Dermis microvascular lymphatic vessel endothelial cell (primary cell): ENCODE measurements around the gene TTN. TPM values are rescaled to one million over a fixed set of nuclear protein-coding genes. Genes with fewer than 3 reads are reported as not detected.

Source experiments
- DNase-seq, 2 donors: peaks; one replicate each; pipeline versions ENCODE4 v3.0.0 to v3.0.0-alpha.2; 2010; ENCODE audit warnings: low read depth in 2 of 2
- total RNA-seq: library from RNA; depleted of rRNA; stranded (reverse); fragments of >200 nt; gene quantifications from 2 replicates; pipeline ENCODE4 v1.2.1, GENCODE V29; 2014

The TTN gene
- total RNA-seq, result 0.76 and 1.7 TPM in 2 replicates

- DNase-seq, result no peak
Observed at GRCh38 chr2:178807227-178808008, at the start of gene TTN. TTN (minus strand) TSS chr2:178807423; CDS start chr2:178804642, 2,781 bp downstream.

DNA sequence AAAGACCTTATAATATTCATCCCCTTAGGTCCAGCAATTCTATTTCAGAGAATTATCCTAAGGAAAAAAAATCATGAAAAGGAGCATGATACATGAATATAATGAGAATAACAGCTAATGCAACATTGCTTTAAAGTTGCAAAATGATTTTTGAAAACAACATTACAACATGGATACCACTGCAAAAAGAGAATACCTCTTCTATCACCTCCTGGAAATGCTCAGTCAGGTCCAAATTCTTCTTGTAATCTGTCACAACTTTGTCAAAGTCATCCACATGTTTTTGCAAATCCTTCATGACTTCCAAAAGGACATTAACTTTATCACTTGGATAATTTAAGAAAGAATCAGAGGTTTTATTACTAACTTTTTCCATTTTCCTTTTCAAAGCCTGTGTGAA, 47.9 kb upstream of the TTN start:
- DNase-seq, result no peak

DNA sequence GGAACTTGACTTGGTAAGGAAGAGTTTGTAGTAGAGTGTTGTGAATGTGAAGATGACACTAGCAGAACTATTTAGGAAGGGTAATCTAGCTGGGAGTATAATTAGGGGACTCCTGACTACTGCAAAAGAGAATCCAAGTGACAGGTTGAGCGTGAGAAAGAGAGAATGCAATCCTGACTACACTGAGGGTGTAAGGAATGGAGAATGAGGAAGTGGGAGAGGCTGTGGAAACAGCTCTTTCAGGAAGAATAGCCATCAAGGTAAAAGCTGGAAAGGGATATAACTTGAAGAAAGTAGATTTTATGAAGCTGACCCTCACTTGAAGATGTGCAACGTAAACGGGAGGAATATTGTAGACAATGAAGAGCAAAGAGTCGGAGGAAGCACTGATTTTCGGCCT, 41.1 kb upstream of the TTN start:
- DNase-seq, result no peak

- no peak for DNase-seq
Observed at GRCh38 chr2:178846458-178846802, 39.2 kb upstream of the TTN start.

DNA sequence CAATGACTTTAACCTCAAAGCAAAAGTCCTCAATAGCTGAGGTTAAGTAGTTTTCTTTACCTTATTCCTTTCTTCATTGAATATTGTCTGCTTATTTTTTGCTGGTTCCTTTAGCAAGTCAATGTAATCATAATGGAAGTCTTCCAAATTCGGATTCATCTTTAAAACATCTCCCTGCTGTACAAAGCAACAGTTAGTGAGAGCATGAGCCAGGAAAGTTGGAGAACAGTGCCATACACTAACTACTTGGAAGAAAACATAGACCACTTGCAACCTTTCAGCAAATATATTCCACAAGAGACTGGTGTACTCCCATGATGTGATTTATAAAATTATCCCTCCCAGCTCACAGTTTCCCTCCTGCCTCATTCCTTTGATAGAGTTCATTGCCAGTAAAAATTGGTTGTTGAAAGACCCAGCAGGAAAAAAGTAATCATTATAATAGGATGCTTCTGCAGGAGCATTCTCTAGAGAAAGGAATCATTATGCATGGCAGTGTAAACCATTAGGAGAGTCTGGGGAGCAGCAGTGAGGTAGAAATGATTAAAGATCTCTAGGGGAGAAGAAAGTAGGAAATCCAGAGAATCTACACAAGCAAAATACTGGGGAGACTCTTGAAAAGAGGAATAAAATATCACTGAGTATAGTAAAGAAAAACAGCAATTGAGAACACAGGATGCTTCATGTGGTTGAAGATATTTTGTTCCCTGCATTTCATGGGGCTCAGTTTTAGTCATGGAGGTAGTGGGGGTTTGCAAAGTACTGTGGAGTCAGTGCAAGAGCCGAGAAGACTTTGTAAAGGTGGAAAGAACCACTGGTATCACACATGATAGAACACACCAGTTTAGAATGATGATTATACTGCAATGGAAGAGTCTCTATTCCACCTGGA, 38.6 kb upstream of the TTN start:
- DNase-seq, result no peak

- DNase-seq, result no peak
Observed at GRCh38 chr2:178844701-178845100, 37.5 kb upstream of the TTN start.

- DNase-seq, result no peak
Observed at GRCh38 chr2:178844269-178844668, 37.0 kb upstream of the TTN start.

DNA sequence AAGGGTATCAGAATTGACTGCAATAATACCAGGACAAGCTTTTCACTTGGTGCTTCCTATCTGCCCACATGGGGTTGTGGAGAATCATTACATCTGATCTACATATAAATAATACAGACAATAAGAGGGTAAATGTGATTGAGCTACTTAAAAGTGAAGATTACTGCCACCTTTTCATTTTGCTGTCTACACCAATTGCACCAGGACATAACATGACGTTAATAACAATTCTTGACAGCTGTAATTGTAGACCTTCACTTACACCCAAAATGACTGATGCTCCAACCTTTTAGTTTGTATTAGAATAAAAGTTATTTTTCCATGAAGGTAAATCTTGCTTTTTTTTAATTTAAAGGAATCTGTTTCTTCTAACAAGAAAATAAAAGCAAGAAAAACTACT, 36.5 kb upstream of the TTN start:
- DNase-seq, result no peak

DNA sequence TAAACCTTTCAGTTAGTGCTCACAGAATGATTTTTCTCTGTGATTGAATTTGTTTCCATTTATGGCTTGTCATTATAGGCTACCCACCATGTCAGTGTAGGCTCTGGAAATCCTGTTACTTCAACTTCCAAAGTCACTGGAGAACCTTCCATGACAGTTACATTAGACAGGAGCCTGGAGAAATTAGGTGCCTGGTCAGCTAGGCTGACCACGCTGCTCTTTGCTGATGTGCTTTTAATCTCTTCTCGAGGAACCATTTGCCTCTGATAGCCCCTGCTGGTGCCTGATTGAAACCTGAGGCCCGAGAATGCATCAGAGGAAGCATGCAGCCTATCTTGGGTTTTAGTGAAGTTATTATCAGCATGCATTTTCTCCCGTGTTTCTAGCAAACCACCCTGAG, 29.6 kb upstream of the TTN start:
- DNase-seq, result no peak

DNA sequence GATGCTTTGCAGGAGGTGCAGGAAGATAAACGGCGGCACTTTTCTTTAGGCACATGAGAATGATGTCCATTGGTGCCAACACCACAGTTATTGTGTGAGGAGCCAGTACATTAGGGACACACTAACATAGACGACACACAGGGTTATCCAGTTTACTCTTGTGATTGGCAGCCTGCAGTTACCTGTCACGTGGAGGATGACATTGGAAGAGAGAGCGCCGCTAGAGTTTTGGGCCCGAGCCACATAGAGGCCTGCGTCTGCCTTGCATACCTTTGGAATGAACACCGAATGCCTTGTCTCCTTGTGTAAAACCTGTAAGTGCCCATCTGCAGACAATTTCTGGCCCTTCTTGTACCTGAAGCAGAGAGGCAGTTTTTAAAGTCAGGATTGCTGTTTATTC, 26.9 kb upstream of the TTN start:
- DNase-seq, result no peak

- no peak for DNase-seq
Observed at GRCh38 chr2:178833382-178833781, 26.2 kb upstream of the TTN start.

GRCh38 chr2:178830451-178830850, 23.2 kb upstream of the TTN start:
- peak in 1 of 2 donors; percentile 59 for DNase-seq

GRCh38 chr2:178829981-178830380, 22.8 kb upstream of the TTN start:
- DNase-seq, result peak in 1 of 2 donors; percentile 68

GRCh38 chr2:178829299-178829960, 22.2 kb upstream of the TTN start:
- peak; percentile 95 to 97 for DNase-seq

DNA sequence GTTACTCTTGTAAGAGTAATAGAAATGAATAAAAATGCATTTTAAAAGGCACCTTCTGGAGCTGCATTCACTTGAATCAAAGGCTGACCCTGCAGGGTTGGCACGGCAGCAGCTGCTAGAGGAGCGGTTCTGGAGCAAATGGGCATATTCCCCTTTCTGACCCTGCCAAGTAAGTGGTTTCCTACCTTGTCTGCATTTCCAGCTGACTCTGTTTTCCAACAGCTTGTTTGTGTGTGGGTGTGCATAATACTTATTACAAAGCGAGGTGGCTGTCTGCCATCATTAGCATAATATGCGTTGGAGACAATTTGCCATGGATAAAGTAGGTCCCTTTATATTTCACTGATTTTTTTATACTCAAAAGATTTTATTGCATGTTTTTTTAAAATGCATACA, 21.3 kb upstream of the TTN start:
- DNase-seq, result peak in 1 of 2 donors; percentile 61

DNA sequence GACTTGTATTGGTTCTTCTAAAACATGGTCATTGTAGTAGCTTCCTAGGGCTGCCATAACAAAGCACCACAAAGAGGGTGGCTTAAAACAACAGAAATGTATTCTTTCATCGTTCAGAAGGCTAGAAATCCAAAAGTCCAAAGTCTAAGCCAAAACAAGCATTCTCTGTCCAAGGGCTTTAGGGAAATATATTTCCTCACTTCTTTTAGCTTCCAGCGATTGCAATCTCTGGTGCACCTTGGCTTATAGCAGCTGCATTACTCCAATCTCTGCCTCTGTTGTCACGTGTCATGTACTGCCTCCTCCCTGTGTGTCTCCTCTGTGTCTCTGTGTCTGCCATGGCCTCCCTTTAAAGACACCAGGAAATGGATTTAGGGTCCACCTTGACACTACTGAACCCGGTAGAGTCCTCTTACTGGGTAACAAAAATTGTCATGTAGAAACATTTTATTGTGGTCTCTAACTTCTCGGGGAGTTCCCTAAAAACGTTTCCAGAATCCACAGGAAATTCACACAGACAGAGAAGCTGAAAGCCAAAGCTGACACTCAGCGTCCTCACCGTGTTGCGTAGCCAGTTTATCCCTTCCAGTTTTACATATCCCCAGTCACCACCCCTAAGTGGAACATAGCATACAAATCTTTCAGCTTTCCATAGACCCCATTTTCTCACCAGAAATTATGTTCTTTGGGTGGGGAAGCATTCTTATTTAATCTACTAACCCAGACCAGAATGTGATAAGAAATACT, 20.7 kb upstream of the TTN start:
- peak; percentile 72 to 78 for DNase-seq

GRCh38 chr2:178827111-178827510, 19.9 kb upstream of the TTN start:
- no peak for DNase-seq

DNA sequence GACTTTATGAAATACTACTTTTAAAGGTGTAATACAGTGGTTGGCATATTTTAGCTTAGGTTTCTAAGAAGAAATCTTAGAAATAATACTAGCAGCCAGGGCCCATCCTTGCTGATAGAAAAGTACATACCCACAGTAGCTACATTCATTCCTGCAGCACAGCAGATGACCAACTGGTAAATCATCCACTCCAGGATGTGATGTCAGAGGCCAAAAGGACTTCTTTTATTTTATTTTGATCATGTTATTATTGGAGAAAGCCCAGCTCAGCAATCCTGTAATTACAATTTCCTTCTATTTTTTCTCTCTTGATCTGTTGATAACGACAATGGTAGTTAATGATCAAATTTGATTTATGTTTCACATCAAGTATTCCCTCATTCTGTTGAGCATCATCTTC, 18.0 kb upstream of the TTN start:
- peak; percentile 78 to 85 for DNase-seq

DNA sequence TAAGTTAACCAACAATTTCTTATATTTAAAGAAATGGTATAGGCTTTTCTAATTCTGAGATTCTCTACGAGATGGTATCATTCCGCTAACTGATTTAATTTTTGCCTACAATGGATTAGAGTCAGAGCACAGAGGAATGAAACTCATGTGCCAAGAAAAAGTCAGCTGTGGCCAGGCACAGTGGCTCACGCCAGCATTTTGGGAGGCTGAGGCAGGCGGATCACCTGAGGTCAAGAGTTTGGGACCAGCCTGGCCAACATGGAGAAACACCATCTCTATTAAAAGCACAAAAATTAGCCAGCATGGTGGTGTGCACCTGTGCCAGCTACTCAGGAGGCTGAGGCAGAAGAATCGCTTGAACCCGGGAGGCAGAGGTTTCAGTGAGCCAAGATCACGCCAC, 17.0 kb upstream of the TTN start:
- DNase-seq, result no peak

DNA sequence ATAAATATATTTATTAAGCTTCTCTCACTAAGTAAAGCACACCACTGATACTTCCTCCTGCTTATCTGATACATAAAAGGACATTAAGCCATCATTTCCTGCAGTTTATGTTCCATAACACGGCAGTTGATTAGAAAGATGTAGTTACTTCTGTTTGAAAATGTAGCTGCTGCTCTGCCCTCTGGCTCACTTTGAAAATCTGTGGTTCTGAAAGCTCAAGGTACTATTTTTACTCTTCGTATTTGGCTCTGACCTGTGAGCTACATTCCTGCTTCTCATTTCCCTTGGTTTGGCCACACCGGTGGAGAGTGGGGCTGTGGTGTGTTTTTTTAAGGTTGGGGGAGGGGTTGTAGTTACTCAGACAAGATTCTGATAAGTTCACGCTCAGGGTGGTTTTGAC, 12.8 kb upstream of the TTN start:
- peak; percentile 48 to 60 for DNase-seq

GRCh38 chr2:178819147-178819875, 12.1 kb upstream of the TTN start:
- DNase-seq, result no peak
